GM18517 (cell line): ENCODE measurements around the gene WDR26.
A peak's percentile ranks its signal among the peaks of the same experiment; 100 is the strongest.
"Not testable (repeated sequence)": the region's sequence is repeated elsewhere in the genome, so short reads cannot be mapped to it uniquely, and the experiment has no call there.

Experiments used
- ATAC-seq: cut with Tn5 transposase; IDR thresholded peaks from one replicate; pipeline ENCODE4 v1.9.1; 2021; ENCODE audit warnings: mild to moderate bottlenecking, moderate library complexity; ENCODE audit not compliant: unreplicated experiment

Gene WDR26

DNA sequence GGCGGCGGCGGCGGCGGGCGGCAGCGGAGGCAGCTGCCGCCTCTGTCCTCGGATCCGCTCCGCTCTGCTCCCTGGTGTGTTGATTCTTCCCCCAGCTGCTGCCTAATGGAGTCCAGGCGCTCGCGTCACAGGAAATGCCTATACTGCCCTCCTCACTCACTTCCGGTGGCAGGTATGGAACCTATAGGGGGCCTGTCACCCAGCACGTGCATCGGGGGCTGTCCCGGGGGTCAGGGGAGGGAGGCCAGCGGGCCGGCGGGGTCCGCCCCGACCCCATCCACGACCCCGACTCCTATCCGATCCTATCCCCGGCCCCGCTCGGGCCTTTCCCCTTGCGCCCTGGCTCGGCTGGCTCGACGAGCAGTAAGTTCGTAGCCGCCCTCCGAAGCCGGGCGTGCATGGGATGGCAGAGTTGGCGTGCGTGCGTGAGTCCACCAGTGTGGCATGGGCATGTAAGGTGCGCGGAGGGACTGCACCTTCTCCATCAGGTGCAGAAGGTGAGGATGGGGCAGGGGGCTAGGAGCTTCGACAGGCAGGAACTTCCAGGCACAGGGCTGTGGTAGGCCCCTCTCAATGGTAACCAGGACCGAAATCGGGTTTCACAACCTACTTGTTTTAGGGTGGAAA lies at the start of gene WDR26:
Gene WDR26 (minus strand): TSS at position 107 of the 627 bp plus-strand sequence.
- peak; percentile 89 for ATAC-seq

DNA sequence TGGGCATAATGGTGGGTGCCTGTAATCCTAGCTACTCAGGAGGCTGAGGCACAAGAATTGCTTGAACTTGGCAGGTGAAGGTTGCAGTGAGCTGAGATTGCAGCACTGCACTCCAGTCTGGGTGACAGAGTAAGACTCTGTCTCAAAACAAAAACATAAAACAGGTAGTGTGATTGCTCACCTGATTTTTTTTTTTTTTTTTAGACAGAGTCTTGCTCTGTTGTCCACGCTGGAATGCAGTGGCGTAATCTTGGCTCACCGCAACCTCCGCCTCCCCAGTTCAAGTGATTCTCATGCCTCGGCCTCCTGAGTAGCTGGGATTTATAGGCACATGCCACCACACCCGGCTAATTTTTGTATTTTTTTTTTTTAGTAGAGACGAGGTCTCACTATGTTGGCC lies 48.6 kb upstream of the WDR26 start:
- not testable (repeated sequence) for ATAC-seq

DNA sequence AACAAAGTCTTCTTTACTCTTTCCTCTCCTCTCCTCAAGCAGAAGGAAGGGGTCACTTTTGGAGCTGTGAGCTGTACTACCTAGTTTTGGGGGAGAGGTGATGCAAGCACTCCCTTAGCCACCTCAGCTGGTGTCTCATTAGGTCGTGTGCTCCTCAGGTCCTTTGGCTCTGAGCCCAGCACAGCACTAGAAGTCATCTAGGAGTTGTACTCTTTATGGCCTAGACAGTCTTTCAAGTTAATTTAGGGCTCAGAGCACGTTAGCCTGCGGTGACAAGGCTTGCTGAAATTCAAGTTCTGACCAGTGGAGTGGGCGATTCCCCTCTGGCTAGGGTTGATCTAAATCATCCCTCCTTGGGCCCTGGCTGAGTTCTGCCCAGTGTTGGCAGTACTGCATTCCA lies 48.0 kb upstream of the WDR26 start:
- ATAC-seq: no peak

DNA sequence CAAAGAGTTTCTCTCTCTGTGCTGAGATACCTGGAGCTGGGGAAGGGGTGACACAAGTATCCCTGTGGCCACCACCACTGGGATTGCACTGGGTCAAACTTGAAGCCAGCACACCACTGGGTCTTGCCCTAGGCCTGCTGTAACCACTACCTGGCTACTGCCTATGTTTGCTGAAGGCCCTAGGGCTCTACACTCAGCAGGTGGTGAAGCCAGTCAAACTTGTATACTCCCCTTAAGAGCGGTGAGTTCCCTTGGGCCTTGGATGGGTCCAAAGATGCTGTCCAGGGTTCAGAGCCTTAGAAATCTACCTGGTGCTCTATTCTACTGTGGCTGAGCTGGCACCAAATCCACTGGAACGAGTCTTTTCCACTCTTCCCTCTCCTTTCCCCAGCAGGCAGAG lies 47.0 kb upstream of the WDR26 start:
- ATAC-seq: no peak

DNA sequence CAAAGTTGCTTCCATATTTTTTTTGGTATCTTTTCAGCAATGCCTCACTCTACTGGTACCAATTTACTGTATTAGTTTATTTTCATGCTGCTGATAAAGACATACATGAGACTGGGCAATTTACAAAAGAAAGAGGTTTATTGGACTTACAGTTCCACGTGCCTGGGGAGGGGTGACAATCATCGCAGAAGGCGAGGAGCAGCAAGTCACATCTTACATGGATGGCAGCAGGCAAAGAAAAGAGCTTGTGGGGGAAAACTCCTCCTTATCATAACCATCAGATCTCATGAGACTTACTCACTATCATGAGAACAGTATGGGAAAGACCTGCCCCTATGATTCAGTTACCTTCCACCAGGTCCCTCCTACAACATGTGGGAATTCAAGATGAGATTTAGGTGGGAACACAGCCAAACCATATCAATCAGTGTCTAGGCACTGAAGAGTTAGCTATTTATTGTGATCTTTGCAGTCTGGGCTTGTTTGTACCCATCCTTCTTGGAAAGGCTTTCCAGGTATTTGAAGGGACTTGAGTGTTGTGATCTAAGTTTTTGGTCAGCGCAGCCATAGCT lies 46.4 kb upstream of the WDR26 start:
- ATAC-seq: not testable (repeated sequence)

DNA sequence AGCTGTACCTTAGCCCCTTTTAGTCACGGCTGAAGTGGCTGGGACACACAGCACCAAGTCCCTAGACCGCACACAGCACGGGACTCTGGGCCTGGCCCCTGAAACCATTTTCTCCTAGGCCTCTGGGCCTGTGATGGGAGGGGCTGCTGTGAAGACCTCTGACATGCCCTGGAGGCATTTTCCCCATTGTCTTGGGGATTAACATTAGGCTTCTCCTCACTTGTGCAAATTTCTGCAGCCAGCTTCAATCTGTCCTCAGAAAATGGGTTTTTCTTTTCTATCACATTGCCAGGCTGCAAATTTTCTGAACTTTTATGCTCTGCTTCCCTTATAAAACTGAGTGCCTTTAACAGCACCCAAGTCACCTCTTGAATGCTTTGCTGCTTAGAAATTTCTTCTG lies 45.6 kb upstream of the WDR26 start:
- ATAC-seq: not testable (repeated sequence)

DNA sequence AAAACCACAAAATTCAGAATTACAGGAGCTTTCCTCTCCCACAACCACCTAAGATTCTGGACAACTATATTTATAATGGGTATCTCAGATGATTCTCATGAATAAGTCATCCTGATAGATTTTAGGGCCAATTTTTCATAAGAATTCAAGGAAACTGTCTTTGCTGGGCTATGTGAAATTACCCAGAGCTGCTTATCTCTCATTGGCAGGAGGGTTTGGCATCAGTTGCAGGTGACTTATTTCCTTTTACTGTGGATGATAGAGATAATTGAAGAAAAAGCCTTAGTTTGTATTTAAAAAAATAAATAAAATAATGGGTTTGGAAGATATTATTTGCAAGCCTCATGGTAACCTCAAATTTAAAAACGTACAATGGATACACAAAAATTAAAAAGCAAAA lies 38.2 kb upstream of the WDR26 start:
- ATAC-seq: no peak

DNA sequence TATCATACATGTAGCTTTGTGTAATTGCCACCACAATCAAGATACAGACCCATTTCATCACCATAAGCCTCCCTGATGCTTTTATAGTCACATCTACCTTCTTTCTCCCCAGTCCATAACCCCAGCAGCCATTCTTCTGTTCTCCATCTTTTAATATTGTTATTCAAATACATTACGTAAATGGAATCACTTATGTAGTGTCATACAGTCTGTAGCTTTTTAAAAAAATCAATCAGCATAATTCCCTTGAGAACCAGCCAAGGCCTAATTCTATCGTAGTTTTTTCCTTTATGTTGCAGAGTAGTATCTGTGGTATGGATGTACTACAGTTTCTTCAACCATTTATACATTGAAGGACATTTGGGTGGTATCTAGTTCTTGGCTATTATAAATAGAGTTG lies 31.6 kb upstream of the WDR26 start:
- ATAC-seq: no peak

DNA sequence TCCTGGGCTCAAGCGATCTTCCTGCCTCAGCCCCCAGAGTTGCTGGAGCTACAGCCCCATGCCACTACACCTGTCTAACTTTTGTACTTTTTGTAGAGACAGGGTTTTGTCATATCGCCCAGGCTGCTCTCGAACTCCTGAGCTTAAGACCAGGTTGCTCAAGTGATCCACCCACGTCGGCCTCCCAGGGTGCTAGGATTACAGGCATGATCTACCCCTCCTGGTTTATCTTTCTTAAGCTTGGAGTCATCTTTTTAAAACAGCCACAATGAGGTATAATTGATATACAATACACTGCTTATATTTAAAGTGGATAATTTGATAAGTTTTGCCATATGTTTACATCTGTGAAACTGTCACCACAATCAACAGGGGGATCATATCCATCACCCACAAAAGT lies 25.4 kb upstream of the WDR26 start:
- ATAC-seq: no peak

DNA sequence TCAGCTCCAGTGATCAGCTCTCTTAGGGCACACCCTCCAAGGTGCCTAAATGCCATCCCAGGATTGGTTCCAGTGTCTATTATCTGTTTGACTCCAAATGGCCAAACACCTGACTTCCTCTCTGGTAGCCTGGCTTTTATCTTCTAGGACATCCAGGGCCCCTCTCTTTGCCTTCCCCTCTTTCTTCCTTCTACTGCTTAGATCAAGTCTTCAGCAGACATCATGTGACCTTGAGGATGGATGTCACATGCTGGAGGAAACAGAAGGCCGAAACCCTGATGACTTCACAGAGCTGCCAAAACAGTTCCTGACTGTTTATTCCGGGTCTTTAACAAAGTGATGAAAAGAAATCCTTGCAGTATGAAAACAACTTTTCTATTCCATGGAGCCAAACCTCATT lies 24.4 kb upstream of the WDR26 start:
- no peak for ATAC-seq

DNA sequence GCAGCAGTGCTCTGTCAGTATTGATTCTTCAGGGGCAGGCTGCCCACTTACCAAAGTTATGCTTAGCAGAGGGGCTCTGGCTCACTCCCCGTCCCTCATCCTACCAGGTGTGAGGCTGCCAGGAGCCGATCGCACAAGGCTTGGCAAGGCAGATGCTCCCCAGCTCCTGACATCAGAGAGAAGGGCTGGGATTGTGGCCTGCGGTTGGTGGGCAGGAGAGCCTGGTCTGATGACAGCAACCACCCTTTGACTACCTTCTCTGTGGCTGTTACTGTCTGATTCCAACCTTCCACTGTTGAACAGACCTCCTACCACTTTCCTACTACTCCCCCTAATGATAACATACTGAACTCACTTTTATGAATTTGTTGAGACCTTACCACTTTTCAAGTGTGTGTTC lies 23.7 kb upstream of the WDR26 start:
- no peak for ATAC-seq

DNA sequence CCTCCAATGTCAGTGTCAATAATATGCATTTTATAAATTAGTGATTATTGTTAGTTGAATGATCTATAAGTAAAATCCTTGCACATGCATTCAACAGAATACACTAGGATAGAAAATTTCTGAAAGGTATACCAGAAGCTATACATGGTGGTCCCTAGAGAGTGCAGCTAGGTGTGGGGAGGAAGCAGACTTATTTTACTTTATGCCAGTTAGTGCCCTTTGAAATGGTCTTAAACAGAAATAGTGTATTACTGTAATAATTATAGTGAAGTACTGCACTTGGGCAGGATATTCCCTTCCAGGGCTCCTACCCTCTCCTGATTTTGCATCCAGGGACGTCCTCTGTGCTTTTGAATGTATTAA lies 23.2 kb upstream of the WDR26 start:
- ATAC-seq: no peak

DNA sequence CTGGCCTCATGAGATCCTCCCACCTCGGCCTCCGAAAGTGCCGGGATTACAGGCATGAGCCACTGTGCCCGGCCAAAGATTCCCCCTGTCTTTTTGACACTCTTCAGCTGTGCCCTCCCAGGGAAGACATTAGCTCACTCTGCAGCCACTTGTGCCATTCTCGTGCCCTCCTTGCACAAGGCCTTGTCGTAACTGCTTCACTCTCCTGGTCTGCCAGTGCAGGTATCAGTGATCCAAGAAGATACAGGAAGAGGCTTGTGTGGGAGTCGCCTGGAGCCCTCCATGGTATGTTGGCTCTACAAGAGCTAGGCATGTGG lies 22.0 kb upstream of the WDR26 start:
- no peak for ATAC-seq

DNA sequence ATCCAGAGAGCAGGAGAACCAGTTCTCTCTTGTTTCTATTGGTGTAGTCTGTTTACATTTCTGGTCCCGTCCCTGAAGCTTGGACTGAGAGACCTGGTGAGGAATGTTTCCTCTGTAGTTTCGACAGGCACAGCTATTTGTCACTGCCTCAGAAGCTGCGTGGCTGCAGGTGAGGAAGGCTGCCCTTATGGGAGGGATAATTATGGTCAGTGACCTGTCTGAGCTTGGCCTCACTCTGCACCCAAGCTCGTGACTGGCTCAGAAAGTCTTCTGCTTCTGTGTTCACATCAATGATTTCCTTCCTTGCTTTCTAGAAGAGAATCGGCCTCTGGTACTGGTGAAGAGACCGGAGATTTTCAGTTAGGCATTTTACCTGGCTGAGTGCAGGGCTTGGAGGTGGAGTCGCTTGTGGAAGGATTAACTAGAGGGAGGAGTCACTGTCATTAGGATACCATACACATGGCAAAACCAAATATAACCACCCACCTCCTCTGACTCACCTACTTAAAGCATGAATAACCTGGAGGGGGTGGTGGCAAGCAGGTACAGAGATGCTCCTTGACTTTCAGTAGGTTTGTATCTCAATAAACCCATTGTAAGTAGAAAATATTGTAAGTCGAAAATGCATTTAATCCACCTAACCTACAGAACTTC lies 19.9 kb upstream of the WDR26 start:
- no peak for ATAC-seq

DNA sequence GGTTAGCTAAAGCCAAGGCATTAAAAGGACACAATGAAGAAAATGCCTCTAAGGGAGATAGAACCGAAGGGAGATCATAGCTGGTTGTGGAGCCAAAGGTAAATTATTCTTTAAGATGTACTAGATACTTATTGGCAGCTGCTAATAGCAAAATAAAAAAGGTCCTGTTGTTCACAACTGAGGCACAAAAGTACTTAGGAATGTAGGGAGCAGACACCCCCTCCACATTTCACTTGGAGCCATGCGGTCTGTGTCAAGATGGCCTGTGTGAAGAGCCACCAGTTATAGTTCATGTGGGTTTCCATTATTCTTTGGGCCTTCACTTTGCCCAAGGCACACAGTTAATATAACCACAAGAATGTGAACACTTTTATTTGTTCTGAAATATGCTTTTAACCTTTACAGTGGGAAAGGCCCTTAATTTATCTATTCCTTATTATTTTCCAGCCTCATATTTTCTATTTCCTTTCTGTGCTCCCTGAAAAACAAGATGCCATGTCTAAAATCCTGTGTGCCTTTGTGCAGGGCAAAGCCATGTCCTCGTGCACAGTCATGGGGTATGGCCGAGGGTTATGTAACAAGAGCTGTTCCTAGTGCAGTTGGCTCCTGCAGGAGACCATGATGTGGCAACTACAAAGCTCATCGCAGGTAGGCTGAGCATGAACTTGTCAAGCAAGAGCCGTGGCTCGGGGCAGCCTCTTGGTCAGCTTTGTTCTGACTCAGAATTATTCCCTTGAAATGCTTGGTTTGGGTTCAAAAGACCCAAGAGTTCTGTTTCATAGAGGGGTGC lies 16.2 kb upstream of the WDR26 start:
- ATAC-seq: no peak

DNA sequence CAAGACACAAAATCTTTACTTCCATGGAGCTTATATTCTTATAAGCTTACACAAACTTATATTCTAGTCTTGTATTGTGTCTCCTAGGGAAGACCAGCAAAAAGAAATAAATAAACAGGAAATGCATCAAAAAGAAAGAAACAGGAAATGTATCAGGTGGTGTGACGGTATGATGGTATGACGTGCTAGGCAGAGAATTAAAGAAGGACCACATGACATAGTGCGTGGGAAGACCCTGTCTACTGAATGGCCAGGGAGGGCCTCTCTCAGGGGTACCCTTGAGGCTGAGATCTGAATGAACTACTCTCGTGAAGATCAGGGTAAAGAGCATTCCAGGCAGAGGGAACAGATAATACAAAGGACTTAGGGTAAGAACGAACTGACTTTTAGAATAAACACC lies 15.6 kb upstream of the WDR26 start:
- no peak for ATAC-seq

DNA sequence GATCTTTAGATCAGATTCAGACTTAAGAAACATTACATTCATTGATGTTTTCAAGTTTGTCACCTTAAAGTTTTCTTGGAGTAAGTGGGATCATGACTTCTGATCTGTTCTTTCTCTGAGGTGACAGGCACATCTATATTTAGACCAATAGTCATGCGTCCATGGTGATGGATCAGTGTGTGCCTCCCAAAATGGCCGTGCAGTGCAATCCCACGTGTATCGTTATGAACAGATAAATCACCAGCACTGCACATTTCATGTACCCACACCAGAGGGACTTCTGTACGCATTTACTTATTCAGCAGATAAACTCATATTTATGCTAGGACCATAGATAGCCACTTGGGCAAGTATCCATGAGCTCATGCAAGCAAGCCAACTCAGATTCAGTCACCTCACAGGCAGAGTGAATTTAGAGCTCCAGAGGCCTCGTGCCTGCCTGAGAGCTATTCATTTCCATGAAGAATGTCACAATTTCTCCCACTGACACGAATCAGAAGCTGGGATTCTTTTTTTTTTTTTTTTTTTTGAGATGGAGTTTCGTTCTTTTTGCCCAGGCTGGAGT lies 13.9 kb upstream of the WDR26 start:
- ATAC-seq: no peak

DNA sequence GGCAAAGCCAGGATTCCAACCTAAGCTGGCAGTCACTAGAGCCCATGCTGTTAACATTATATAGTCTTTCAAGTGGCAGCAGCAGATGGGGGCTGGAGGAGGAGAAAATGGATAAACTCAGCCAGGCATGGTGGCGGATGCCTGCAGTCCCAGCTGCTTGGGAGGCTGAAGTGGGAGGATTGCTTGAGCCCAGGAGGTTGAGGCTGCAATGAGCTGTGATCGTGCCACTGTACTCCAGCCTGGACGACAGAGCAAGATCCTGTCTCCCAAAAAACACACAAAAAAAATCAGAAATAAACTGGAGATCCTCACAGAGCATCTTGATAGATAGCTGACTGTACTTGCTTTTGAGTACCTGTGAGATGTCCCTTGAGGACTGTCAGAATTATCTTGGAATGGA lies 13.4 kb upstream of the WDR26 start:
- ATAC-seq: no peak

DNA sequence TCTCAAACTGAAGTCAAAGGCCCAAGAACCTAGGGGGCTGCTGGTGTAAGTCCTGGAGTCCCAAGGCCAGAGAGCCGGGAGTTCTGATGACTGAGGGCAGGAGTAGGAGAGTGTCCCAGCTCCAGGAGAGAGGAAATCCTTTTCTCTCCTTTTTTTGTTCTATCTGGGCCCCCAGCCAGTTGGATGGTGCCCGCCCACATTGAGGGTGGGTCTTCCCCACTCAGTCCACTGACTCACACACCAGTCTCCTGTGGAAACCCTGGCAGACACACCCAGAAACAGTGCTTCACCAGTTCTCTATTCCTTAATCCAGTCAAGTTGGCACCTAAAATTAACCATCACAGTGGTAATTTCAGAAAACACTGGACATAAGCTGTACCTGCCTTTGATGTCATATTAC lies 12.7 kb upstream of the WDR26 start:
- no peak for ATAC-seq

DNA sequence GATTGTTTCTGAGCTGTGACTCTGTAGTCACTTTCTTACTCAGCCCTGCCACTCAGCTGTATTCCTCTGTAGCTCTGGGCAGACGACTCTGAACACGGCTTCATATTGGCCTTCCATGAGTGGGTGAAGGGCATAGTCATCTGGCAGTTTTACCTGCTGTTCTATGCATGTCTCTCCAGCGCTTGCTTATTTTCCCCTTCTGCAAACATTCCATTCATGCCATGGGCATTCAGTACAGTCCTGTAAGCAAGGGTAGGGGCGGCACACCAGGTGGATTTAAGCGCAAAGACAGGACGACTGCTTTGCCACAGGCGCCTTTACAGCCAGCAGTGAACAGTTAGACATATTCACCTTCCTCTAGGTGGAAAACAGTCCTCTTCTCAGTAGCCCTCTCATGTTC lies 4.4 kb upstream of the WDR26 start:
- no peak for ATAC-seq

DNA sequence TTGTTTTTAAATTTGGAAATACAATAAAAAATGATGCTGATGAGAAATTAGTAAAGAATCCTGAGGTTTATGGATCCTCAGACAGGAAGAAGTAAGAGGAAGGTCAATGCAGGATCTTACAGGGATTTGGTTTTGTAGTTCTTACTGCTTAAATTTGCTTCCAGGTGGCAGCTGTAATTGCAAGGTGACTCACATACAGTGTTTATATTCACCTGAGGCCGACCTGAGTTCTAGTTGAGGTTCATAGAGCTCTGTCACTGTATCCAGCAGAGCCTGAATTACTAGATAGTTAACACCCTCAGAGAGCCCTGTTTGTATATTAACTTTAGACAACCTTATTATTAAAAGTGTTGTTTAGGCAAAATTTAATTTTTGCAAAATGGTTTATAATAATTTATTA lies 1.4 kb upstream of the WDR26 start:
- ATAC-seq: no peak

DNA sequence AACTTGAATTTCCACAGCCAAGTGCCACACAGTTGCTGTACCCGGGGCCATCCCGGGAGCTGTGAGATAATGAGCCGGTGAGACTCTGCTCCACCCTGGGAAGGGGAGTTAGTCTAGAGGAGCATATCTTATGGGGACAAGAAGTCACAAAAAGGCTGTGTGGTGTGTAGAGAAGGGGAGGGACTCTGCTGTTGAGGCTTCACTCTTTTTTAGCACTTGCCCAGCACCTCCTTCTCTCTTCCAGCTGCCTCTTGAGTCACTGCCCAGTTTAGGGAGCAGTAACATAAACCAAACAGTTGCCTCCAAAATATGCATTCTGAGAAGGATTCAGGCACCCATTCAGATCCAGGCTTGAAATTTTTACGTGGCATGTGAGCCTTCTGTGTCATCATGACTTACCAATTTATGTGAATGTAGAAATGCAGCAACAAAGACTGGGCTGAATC lies 744 bp upstream of the WDR26 start:
- peak; percentile 26 for ATAC-seq
